HG02623 (cell line): Measurements from ENCODE around the gene GSTO2.
A peak's percentile ranks its signal among the peaks of the same experiment; 100 is the strongest.

Source experiments
- ATAC-seq: cut with Tn5 transposase; IDR thresholded peaks from one replicate; pipeline ENCODE4 v1.9.1; 2021; ENCODE audit warnings: moderate library complexity; ENCODE audit not compliant: unreplicated experiment

The GSTO2 gene

GRCh38 chr10:104337521-104337984 is 68.6 kb downstream of the GSTO2 start:
- ATAC-seq: peak; percentile 38

- peak; percentile 55 for ATAC-seq
Observed at GRCh38 chr10:104337985-104338735, 69.2 kb downstream of the GSTO2 start, which contains the start of gene ITPRIP. Gene ITPRIP, minus strand, starts transcription at chr10:104338465. Its CDS starts 22,414 bp downstream, at chr10:104316051.

DNA sequence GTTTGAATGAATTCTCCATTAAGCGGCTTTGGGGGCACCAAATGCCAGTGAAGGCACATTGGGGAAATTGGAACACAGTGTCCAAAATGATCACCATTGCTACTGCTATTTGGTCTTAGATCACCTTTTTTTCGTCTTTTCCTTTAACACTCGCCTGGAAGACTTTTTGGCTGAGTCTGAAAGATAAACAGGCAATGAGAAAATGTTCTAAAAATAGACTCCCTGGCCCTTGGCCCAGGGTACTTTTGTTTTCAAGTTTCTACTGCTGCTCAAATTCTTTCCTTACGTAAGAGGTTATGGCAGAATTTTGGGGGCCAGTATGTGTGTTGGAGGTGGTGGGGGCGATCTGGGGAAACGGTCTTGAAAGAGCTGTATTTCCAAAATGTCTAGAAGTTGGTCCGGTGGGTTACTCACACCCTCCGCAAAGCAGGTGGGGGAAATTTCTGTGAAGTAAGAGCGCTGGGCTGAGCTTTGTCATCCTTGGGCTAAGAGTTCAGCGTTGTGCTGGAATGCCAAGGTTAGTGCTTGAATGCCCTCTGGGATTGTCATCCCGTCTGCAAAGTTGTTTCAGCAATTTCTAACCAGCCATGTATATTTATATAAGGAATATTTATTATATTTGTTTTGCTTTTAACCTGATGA is 70.6 kb downstream of the GSTO2 start:
- no peak for ATAC-seq

- no peak for ATAC-seq
Observed at GRCh38 chr10:104340111-104340526, 71.1 kb downstream of the GSTO2 start.

DNA sequence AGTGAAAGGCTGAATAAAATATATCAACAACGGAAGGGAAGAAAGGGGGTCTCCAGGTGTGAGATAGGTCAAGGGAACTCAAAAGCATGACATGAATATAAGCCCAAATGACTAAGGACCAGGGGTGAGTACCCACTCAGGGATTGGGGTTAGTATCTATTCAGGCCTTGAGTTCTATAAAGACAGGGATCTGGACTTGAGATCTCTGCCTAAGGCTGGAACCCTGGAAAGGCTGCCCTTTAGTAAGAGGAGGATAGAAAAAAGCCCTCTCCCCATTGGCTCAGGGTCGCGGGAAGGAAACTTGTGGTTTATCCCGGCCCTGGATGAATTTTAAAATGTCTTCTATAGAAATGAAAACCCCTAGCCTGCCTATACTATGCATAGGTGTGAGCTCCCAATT is 71.7 kb downstream of the GSTO2 start:
- ATAC-seq: no peak

DNA sequence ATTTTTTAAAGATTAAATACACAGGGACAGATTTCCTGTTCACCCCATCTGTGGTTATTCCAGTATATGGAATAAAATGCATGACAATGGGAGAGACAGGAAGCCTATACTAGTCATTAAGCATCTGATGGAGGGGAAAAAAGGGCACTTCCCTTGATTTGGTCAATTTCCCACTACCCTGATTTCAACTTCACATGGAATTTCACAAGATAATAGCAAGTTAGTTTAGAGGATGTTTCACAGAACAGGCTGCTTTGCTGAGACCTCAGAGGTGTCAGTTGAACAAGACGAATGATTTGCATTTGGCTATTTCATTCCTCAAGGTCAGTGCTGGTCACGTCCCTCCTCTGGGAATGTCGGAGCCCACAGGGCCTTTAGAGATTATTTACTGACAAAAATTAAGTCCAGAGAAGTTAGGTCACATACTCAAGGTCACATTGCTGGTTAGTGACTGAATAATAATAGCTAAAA is 74.0 kb downstream of the GSTO2 start:
- ATAC-seq: no peak

- ATAC-seq: no peak
Observed at GRCh38 chr10:104344219-104344618, 75.2 kb downstream of the GSTO2 start.

DNA sequence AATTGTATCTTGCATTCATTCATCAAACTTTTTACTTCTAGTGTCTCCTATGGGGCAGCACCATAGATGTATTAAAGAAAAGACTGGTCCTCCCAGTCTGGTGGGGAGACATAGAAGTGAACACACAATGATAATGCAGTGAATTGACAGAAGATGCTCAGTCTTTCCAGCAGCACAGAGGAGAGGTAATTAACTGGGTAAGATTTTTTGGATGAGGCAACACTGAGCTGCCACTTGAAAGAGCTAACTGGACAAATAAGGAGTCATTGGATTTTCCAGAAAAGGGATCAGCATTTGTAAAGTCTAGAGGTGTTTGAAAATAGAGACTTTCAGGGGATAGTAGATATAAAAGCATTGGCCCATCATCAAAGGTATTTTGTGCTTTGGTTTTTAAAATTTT is 76.5 kb downstream of the GSTO2 start:
- no peak for ATAC-seq

- ATAC-seq: no peak
Observed at GRCh38 chr10:104345941-104346340, 77.0 kb downstream of the GSTO2 start.

DNA sequence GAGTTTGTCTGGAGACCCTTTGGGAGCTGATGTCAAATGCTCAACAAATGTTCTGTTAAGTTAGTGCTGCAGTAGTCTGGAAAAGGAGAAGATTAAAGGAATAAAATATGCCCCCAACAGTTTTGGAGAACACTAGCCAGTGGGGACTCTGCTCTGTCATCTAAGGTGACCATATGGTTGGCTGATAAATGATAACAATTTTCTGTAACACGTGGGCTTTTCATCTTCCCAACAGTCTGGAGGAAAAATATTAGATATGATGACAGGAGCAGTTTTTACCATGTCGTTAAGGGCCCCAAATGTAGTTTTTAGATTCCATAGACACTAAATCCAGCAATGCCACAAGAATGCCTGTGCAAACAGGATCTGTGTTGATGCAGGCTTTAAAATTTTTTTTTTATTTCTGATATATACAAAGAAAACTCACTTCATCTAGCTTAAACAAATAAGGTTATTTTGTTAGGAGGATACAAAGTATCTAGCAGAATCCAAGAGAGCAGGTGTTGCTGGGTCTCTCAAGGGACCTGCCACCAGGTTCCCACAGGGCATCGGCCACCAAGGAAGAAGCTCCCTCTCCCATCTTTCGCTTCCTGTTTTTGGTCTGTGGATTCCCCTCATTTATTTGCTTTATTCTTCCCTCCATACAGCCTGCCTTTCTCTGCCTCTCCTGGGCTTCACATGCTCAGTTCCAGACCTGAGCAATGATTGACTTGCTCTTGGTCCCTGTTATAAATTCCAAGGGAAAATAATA is 78.5 kb downstream of the GSTO2 start:
- no peak for ATAC-seq

- no peak for ATAC-seq
Observed at GRCh38 chr10:104348601-104349000, 79.6 kb downstream of the GSTO2 start.

- peak; percentile 50 for ATAC-seq
Observed at GRCh38 chr10:104349623-104350126, 80.7 kb downstream of the GSTO2 start.

DNA sequence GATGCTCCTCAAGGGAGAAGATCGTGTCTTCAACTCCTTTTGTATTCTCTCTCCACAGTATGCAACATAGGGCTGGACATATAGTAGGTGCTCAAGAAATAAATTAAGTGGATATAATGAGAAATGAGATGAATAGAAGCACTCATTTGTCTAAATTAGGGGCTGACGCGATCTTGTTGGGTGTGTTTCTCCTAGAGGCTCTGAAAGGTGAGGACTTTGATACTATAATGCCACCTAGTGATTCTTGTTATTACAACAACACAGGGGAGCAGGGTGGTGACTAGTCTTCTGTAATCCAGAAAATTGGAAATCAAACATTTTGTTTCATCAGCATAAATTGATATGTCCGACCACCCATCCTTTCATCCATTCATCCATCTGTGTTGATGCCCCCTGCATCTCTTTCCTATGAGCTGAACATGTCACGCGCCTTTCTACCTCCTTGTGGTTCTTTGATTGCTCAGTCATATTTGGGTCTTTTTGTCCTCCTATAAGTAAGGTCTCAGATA is 81.2 kb downstream of the GSTO2 start:
- peak; percentile 31 for ATAC-seq

GRCh38 chr10:104351061-104351702 is 82.2 kb downstream of the GSTO2 start:
- no peak for ATAC-seq

DNA sequence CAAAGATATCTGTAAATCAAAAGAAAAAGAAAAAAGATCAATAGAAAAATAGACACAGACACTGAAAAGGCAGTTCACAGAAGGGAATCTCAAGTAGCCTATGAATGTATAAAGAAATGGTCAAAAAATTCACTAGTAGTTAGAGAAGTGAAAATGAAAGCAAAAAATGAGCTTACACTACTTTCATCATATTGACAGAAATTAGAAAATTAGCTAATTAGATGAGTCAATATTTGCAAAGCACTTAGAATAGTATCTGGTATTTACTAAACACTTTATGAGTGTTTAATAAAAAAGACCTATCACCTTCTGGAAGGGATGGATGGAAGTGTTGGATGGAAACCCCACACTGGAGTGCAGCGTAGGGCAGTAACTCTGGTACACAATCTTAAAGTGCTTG is 82.9 kb downstream of the GSTO2 start:
- no peak for ATAC-seq

- ATAC-seq: peak; percentile 59
Observed at GRCh38 chr10:104353325-104354048, 84.5 kb downstream of the GSTO2 start, which contains the start of gene CFAP58. Gene CFAP58, plus strand, starts transcription at chr10:104353833. Its CDS starts 65 bp downstream, at chr10:104353898.
